H1 (cell line): ENCODE data around the gene PRKN. TPM values are rescaled to one million over a fixed set of nuclear protein-coding genes. Genes with fewer than 3 reads are reported as not detected.

Experiments used
- TCF12 ChIP-seq: IDR thresholded peaks from 2 replicates; pipeline ENCODE4 v1.6.1; 2011; ENCODE audit warnings: low read depth, mild to moderate bottlenecking, low read length
- polyA plus RNA-seq, 7 experiments: library from polyadenylated mRNA; depleted of rRNA in 3 of 7; stranded (reverse) in 5 of 7; unstranded in 2 of 7; fragments of >200 nt in 5 of 7; fragments of 200-250 nt in 2 of 7; gene quantifications; 1 replicate in 5 of 7; 2 replicates in 1 of 7; 4 replicates in 1 of 7; pipeline versions ENCODE4 v1.2.1 to v1.2.3, GENCODE V29; 2011 to 2013; ENCODE audit warnings: missing spikeins in 2 of 7, mixed read lengths in 2 of 7
- total RNA-seq: library from RNA; stranded (reverse); fragmentation: NEBNext Ultra II Directional; extraction: Animal tissue kit (Norgen Biotek cat#: 25700); gene quantifications from 2 replicates; pipeline ENCODE4 v1.2.1, GENCODE V29; 2021

PRKN gene
- total and polyA plus RNA-seq, 2 of the 8 experiments (the other 6 are each of a cell fraction or from before 2014, with no cell fraction given) = 0.13 to 0.29 TPM

- no peak for TF ChIP-seq TCF12
These were observed 751.0 kb downstream of the PRKN start (continued) for GRCh38 chr6:161976553-161976952.
